Measurements from ENCODE around the gene MEGF6.

MEGF6 gene

GRCh38 chr1:3509721-3510120 lies 101.6 kb downstream of the MEGF6 start:
- no peak overlapping the region for H3K4me3 ChIP-seq (ENCODE audit: low read depth, low read length)
- no peak for DNase-seq (ENCODE audit: low read depth, low spot score)
- ChIA-PET CTCF (no interaction called here), POLR2A (no interaction called here)
- no peak for TF ChIP-seq CTCF (IDR thresholded peaks at IDR 0.05; ENCODE audit: insufficient read depth, low read length, missing control alignments)

- H3K4me3 ChIP-seq (ENCODE audit: low read depth, low read length): no peak overlapping the region
- DNase-seq (ENCODE audit: low read depth, low spot score): no peak
- POLR2A ChIA-PET: no interaction called here
- TF ChIP-seq CTCF (IDR thresholded peaks at IDR 0.05; ENCODE audit: insufficient read depth, low read length, missing control alignments): no peak
- CTCF ChIA-PET: interaction anchor here (0.7 kb wide), 1 partner anchor 9 kb away, joined by 3 read pairs; no protein-coding TSS in a partner anchor
Measured at GRCh38 chr1:3508757-3509415, 102.4 kb downstream of the MEGF6 start.

GRCh38 chr1:3507636-3508275 lies 103.6 kb downstream of the MEGF6 start:
- no peak for TF ChIP-seq CTCF (IDR thresholded peaks at IDR 0.05; ENCODE audit: insufficient read depth, low read length, missing control alignments)
- POLR2A ChIA-PET: no interaction called here
- CTCF ChIA-PET: interaction anchor here (0.9 to 2.0 kb wide), 6 partner anchors 11 to 116 kb away, joined by 3 to 8 read pairs (median 4); no protein-coding TSS in a partner anchor
- DNase-seq (ENCODE audit: low read depth, low spot score): no peak
- H3K4me3 ChIP-seq (ENCODE audit: low read depth, low read length): no peak overlapping the region

GRCh38 chr1:3506943-3507342 lies 104.4 kb downstream of the MEGF6 start:
- POLR2A ChIA-PET: no interaction called here
- no peak overlapping the region for H3K4me3 ChIP-seq (ENCODE audit: low read depth, low read length)
- CTCF ChIA-PET: interaction anchor here (0.9 to 2.0 kb wide), 7 partner anchors 12 to 117 kb away, joined by 3 to 8 read pairs (median 4); no protein-coding TSS in a partner anchor
- no peak for DNase-seq (ENCODE audit: low read depth, low spot score)
- no peak for TF ChIP-seq CTCF (IDR thresholded peaks at IDR 0.05; ENCODE audit: insufficient read depth, low read length, missing control alignments)

DNA sequence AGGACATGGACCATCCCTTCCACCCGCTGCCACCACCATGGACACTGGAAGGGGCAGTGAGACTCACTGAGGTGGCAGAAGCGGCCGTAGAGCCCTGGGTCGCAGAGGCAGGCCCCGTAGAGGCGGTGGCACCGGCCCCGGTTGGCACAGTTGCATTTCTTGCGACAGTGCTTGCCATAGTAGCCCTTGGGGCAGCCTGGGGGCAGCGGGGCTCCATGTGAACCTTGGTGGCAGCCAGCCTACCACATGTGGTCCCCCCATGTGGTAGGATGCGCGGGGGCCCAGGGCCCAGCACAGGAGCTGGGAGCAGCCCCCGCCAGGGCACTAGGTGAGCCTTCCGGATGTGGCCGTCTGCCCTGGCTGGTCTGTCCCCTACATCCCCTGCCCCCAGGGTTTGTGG lies 105.3 kb downstream of the MEGF6 start:
- CTCF ChIA-PET: interaction anchor here (1.3 to 1.7 kb wide), 4 partner anchors 12 to 113 kb away, joined by 3 to 6 read pairs (median 4); no protein-coding TSS in a partner anchor
- POLR2A ChIA-PET: no interaction called here
- no peak for TF ChIP-seq CTCF (IDR thresholded peaks at IDR 0.05; ENCODE audit: insufficient read depth, low read length, missing control alignments)
- DNase-seq (ENCODE audit: low read depth, low spot score): no peak
- no peak overlapping the region for H3K4me3 ChIP-seq (ENCODE audit: low read depth, low read length)

- DNase-seq (ENCODE audit: low read depth, low spot score): no peak
- no peak for TF ChIP-seq CTCF (IDR thresholded peaks at IDR 0.05; ENCODE audit: insufficient read depth, low read length, missing control alignments)
- ChIA-PET CTCF (interaction anchor here (1.3 to 2.1 kb wide), 3 partner anchors 13 to 114 kb away, joined by 3 to 10 read pairs (median 8); no protein-coding TSS in a partner anchor), POLR2A (interaction anchor here (1.5 kb wide), 1 partner anchor 38 kb away, joined by 8 read pairs; no protein-coding TSS in a partner anchor)
- no peak overlapping the region for H3K4me3 ChIP-seq (ENCODE audit: low read depth, low read length)
Measured at GRCh38 chr1:3505161-3505560, 106.1 kb downstream of the MEGF6 start.

Data from AG04449 (cell line).